MCF 10A (cell line): ENCODE data around the gene KRT34. TPM values are rescaled to one million over a fixed set of nuclear protein-coding genes. Genes with fewer than 3 reads are reported as not detected.

Experiments used
- BruUV-seq: library from RNA; stranded (reverse); fragments of 400-500 nt; replicated peaks from 2 replicates; lab custom pipeline; 2021; lab: Mats Ljungman, UMichigan
- CTCF ChIA-PET: fragments of 300-600 bp; sonication (Branson Sonifier 250); formaldehyde crosslinking; extraction: SDS; loops from one replicate; lab custom pipeline; 2021; ENCODE audit warnings: antibody characterized with exemption, inconsistent platforms; lab: Yijun Ruan, JAX
- POLR2A ChIA-PET: fragments of 300-600, 350-650 bp; sonication (Branson Sonifier 250); formaldehyde crosslinking; extraction: SDS; loops from one replicate; lab custom pipeline; 2020; ENCODE audit warnings: antibody characterized with exemption, inconsistent platforms; lab: Yijun Ruan, JAX
- DNase-seq: peaks from one replicate; pipeline ENCODE4 v3.0.0-alpha.2; 2018; ENCODE audit not compliant: unreplicated experiment
- H3K27ac Mint-ChIP-seq: one replicate; pipeline ENCODE4 v1.8.0; 2022; ENCODE audit warnings: mild to moderate bottlenecking, low read depth, mixed read lengths; ENCODE audit not compliant: unreplicated experiment
- H3K27me3 Mint-ChIP-seq: one replicate; pipeline ENCODE4 v1.8.0; 2022; ENCODE audit warnings: mixed read lengths; ENCODE audit not compliant: insufficient read depth, unreplicated experiment
- H3K36me3 Mint-ChIP-seq: one replicate; pipeline ENCODE4 v1.8.0; 2022; ENCODE audit warnings: mild to moderate bottlenecking, moderate library complexity, mixed read lengths; ENCODE audit not compliant: insufficient read depth, unreplicated experiment
- H3K4me1 Mint-ChIP-seq: one replicate; pipeline ENCODE4 v1.8.0; 2022; ENCODE audit warnings: mixed read lengths; ENCODE audit not compliant: insufficient read depth, unreplicated experiment
- H3K4me3 Mint-ChIP-seq: one replicate; pipeline ENCODE4 v1.8.0; 2022; ENCODE audit warnings: mild to moderate bottlenecking, moderate library complexity, mixed read lengths; ENCODE audit not compliant: unreplicated experiment
- H3K9me3 Mint-ChIP-seq: one replicate; pipeline ENCODE4 v1.8.0; 2022; ENCODE audit warnings: mixed read lengths; ENCODE audit not compliant: unreplicated experiment
- intact Hi-C: fragments of 100-400 bp; cut with micrococcal nuclease; formaldehyde crosslinking; loops from 2 replicates; pipeline ENCODE4 v1.14.1; 2022
- total RNA-seq: library from RNA; stranded (reverse); gene quantifications from 2 replicates; pipeline ENCODE4 v1.2.3, GENCODE V29; 2022
- TF ChIP-seq, protein P1 (sequence below): fragments of 200-600 bp; IDR thresholded peaks from one replicate; pipeline ENCODE4 v1.8.0; 2022; ENCODE audit warnings: antibody characterized with exemption, mild to moderate bottlenecking; ENCODE audit not compliant: unreplicated experiment

The KRT34 gene
- total RNA-seq, 1 experiment from 2014 or later, result 0.40 TPM

DNA sequence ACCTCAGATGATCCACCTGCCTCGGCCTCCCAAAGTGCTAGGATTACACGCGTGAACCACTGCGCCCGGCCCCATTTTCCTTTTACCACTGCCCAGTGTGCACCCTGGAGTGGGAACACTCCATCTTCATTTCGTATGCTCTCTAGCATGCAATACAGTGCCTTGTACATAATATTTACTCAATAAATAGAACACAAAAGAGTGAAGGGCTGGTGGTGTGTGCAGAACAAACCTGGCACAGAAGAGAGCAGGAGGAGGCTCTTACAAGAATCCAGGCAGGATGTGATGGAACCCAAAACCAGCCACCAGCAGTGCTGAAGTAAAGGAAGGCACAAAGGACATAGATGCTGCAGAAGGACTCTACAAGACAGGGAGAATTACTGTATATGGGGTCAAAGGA is 35.0 kb upstream of the KRT34 start:
- no peaks in the 10 kb centered on the region for H3K9me3 Mint-ChIP-seq
- intact Hi-C loops, result no loop called here
- no peaks in the 10 kb centered on the region for H3K36me3 Mint-ChIP-seq
- H3K27me3 Mint-ChIP-seq, result no peaks in the 10 kb centered on the region
- BruUV-seq, result no TSS peak
- ChIA-PET CTCF (interaction anchor here (0.6 kb wide), 1 partner anchor 87 kb away, joined by 4 read pairs; no protein-coding TSS in a partner anchor), POLR2A (interaction anchor here (0.6 to 1.2 kb wide), 4 partner anchors 12 to 79 kb away, joined by 3 to 5 read pairs (median 3); no protein-coding TSS in a partner anchor)
- H3K27ac Mint-ChIP-seq, result no peak overlapping the region
- TF ChIP-seq, protein P1, sequence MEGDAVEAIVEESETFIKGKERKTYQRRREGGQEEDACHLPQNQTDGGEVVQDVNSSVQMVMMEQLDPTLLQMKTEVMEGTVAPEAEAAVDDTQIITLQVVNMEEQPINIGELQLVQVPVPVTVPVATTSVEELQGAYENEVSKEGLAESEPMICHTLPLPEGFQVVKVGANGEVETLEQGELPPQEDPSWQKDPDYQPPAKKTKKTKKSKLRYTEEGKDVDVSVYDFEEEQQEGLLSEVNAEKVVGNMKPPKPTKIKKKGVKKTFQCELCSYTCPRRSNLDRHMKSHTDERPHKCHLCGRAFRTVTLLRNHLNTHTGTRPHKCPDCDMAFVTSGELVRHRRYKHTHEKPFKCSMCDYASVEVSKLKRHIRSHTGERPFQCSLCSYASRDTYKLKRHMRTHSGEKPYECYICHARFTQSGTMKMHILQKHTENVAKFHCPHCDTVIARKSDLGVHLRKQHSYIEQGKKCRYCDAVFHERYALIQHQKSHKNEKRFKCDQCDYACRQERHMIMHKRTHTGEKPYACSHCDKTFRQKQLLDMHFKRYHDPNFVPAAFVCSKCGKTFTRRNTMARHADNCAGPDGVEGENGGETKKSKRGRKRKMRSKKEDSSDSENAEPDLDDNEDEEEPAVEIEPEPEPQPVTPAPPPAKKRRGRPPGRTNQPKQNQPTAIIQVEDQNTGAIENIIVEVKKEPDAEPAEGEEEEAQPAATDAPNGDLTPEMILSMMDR, result no peak
- H3K4me3 Mint-ChIP-seq, result no peak overlapping the region
- no peak for DNase-seq
- H3K4me1 Mint-ChIP-seq, result peaks cover 32% of the 10 kb centered on the region

- TF ChIP-seq, protein P1, result no peak
- no peaks in the 10 kb centered on the region for H3K36me3 Mint-ChIP-seq
- POLR2A ChIA-PET, result interaction anchor here (0.8 kb wide), 1 partner anchor 12 kb away, joined by 4 read pairs; no protein-coding TSS in a partner anchor
- DNase-seq, result no peak
- BruUV-seq, result no TSS peak
- H3K27me3 Mint-ChIP-seq, result no peaks in the 10 kb centered on the region
- no peak overlapping the region for H3K27ac Mint-ChIP-seq
- intact Hi-C loops, result no loop called here
- H3K4me3 Mint-ChIP-seq, result no peak overlapping the region
- peaks cover 30% of the 10 kb centered on the region for H3K4me1 Mint-ChIP-seq
- H3K9me3 Mint-ChIP-seq, result no peaks in the 10 kb centered on the region
- CTCF ChIA-PET, result interaction anchor here (1.0 kb wide), 1 partner anchor 63 kb away, joined by 3 read pairs; no protein-coding TSS in a partner anchor
Observed at GRCh38 chr17:41416479-41416878, 34.4 kb upstream of the KRT34 start.

DNA sequence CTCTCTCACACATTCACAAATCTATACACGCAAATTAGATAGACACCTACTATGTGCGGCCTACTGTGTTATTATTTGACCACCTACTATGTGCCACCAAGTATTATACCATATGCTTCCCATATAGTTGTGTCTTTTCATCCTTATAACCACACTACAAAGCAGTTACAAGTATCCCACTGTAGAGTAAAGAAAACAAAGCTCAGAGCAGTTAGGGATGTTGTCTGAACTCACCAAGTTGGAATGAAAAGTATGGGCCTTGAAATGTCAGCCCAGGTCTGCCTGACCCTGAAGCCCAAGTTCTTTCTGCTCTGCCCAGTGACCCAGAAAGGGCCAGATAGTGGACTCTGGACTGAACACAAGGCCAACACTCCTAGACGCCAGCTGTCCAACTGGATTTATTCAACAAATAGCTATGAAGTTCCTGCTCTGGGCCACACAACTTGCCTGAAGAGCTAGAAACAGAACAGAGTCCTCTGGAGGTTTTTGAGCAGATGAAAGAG is 33.8 kb upstream of the KRT34 start:
- H3K36me3 Mint-ChIP-seq, result no peaks in the 10 kb centered on the region
- ChIA-PET CTCF (interaction anchor here (1.0 kb wide), 1 partner anchor 64 kb away, joined by 3 read pairs; no protein-coding TSS in a partner anchor), POLR2A (interaction anchor here (0.8 kb wide), 1 partner anchor 11 kb away, joined by 4 read pairs; no protein-coding TSS in a partner anchor)
- TF ChIP-seq, protein P1, result no peak
- H3K4me3 Mint-ChIP-seq, result no peak overlapping the region
- intact Hi-C loops, result no loop called here
- H3K9me3 Mint-ChIP-seq, result no peaks in the 10 kb centered on the region
- DNase-seq, result no peak
- H3K4me1 Mint-ChIP-seq, result peaks cover 24% of the 10 kb centered on the region
- H3K27me3 Mint-ChIP-seq, result no peaks in the 10 kb centered on the region
- BruUV-seq, result no TSS peak
- H3K27ac Mint-ChIP-seq, result no peak overlapping the region

DNA sequence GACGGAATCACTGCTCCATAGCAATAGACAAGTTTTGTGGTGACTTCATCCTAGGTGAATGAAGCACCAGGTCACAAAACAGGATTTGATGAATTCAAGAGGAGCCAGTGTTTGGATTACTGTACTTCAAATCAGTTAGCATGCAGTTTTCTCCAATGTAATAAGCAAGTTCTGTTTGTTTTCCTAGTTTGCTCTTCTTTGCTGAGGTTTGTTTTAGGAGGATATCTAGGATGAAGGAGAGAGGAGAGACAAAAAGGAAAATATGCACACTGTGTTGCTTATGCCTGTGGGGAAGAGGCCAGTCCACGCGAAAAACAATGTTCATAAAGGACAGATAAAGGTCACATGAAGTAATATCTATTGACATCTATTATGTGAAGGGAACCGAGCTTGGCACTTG is 33.3 kb upstream of the KRT34 start:
- DNase-seq, result no peak
- no TSS peak for BruUV-seq
- Mint-ChIP-seq H3K9me3 (no peaks in the 10 kb centered on the region), H3K27ac (no peak overlapping the region), H3K4me3 (no peak overlapping the region), H3K36me3 (no peaks in the 10 kb centered on the region), H3K27me3 (peaks cover under 1% of the 10 kb centered on the region), H3K4me1 (peaks cover 20% of the 10 kb centered on the region)
- TF ChIP-seq, protein P1, result no peak
- ChIA-PET POLR2A (no interaction called here), CTCF (no interaction called here)
- intact Hi-C loops, result no loop called here
